Small intestine (tissue), 7 donors: ENCODE results near the gene CPT1A. TPM values are rescaled to one million over a fixed set of nuclear protein-coding genes. Genes with fewer than 3 reads are reported as not detected.
A peak's percentile ranks its signal among the peaks of the same experiment; 100 is the strongest.
"Not testable (repeated sequence)": the region's sequence is repeated elsewhere in the genome, so short reads cannot be mapped to it uniquely, and the experiment has no call there.

Experiments
- DNase-seq, 2 donors: peaks; one replicate each; pipeline versions ENCODE4 v3.0.0 to v3.0.0-alpha.2; 2013
- FAIRE-seq: peaks from 2 replicates; lab custom pipeline; 2012; peaks lifted over from hg19 to GRCh38; lab: Jason Lieb, UNC
- H3K27ac ChIP-seq, 3 donors: one replicate each; pipeline ENCODE4 v1.5.1; 2013; ENCODE audit warnings: low read length in 2 of 3, mild to moderate bottlenecking in 2 of 3, control low read depth in 1 of 3, inconsistent platforms in 1 of 3, low read depth in 1 of 3, moderate library complexity in 1 of 3
- H3K27me3 ChIP-seq, 3 donors: one replicate each; pipeline ENCODE4 v1.6.1; 2013; ENCODE audit warnings: low read length in 3 of 3, inconsistent platforms in 1 of 3; ENCODE audit not compliant: control insufficient read depth in 3 of 3, insufficient read depth in 3 of 3
- H3K36me3 ChIP-seq, 3 donors: one replicate each; pipeline ENCODE4 v1.6.1; 2013; ENCODE audit warnings: low read length in 3 of 3, inconsistent platforms in 1 of 3, low read depth in 1 of 3, mild to moderate bottlenecking in 1 of 3, moderate library complexity in 1 of 3; ENCODE audit not compliant: control insufficient read depth in 3 of 3, insufficient read depth in 2 of 3
- H3K4me1 ChIP-seq, 3 donors: one replicate each; pipeline ENCODE4 v1.6.1; 2013; ENCODE audit warnings: low read length in 2 of 3, inconsistent platforms in 1 of 3, low read depth in 1 of 3, mild to moderate bottlenecking in 1 of 3, moderate library complexity in 1 of 3; ENCODE audit not compliant: control insufficient read depth in 3 of 3, insufficient read depth in 2 of 3
- H3K4me3 ChIP-seq, 3 donors: one replicate each; pipeline ENCODE4 v1.5.1; 2013; ENCODE audit warnings: low read length in 3 of 3, control low read depth in 1 of 3, inconsistent platforms in 1 of 3, low read depth in 1 of 3, mild to moderate bottlenecking in 1 of 3, moderate library complexity in 1 of 3
- H3K9me3 ChIP-seq, 2 donors: one replicate each; pipeline ENCODE4 v1.6.1; 2013; ENCODE audit warnings: low read depth in 1 of 2, low read length in 1 of 2; ENCODE audit not compliant: control insufficient read depth in 2 of 2, insufficient read depth in 1 of 2
- WGBS, 3 donors: extraction: QIAGEN DNeasy Blood & Tissue Kit; methylation state at CpG; one replicate each; pipeline ENCODE4 v1.1.7; 2013; 5-methylcytosine and 5-hydroxymethylcytosine counted together
- polyA plus RNA-seq, 4 donors: library from polyadenylated mRNA; stranded (reverse) in 3 of 4; unstranded in 1 of 4; fragments of 200-250 nt in 3 of 4; fragments of 120-200 nt in 1 of 4; gene quantifications; one replicate each; pipeline versions ENCODE4 v1.2.1 to v1.2.3, GENCODE V29; 2013
- donor health status: healthy with polysubstance abuse.
- donor health status: control.
- donor health status: control.
- donor health status: Bipolar disorder and iron deficiency.
- donor health status: healthy.

The CPT1A gene
- polyA plus RNA-seq, 4 donors = 29.5 to 34.9 (median 31.5) TPM

DNA sequence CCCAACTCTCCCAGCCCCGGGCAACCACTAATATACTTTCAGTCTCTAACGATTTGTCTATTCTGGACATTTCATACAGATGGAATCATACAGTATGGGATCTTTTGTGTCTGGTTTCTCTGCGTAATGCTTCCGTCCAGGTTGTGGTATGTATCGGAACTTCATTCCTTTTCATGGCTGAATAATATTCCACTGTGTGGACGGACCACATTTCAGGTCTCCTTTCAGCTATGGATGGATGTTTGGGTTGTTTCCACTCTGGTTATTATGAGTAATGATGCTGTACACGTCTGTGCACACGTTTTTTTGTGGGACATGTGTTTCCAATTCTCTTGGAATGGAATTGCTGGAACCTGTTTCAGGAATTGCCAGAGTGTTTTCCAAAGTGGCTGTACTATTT lies 17.4 kb upstream of the CPT1A start:
- WGBS, 3 donors = 87 to 88% (median 87%) methylated on average over 8 of the region's 8 CpGs
- FAIRE-seq (no peak), DNase-seq (no peak)
- peaks cover 0 to 6% (median 0%) of the 10 kb centered on the region in 3 donors for H3K27me3 ChIP-seq
- H3K4me3 ChIP-seq = no peak overlapping the region
- no peak overlapping the region for H3K27ac ChIP-seq
- peaks cover 4 to 36% (median 12%) of the 10 kb centered on the region in 3 donors for H3K4me1 ChIP-seq
- H3K36me3 ChIP-seq = peaks cover 0 to 4% (median 0%) of the 10 kb centered on the region in 3 donors
- peaks cover 3 to 8% of the 10 kb centered on the region in 2 donors for H3K9me3 ChIP-seq

DNA sequence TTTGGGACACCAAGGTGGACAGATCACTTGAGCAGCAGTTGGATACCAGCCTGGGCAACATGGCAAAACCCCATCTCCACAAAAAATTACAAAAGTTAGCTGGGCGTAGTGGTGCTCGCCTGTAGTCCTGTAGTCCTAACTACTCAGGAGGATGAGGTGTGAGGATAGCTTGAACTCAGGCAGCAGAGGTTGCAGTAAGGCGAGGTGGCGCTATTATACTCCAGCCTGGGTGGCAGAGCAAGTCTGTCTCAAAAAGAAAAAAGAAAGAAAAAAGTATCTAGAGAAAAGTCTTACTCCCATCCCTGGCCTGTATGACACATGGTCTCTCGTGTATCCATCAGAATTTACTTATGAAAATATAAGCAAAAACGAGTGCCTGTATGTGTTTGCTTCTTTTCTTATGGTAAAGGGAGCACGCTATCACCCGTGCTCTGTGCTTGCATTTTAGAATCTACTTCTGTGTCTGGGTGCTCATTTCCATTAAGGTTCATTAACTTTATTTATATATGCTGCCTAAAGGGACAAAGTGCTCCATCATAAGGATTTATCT lies 15.4 kb upstream of the CPT1A start:
- no peak overlapping the region for H3K4me3 ChIP-seq
- H3K27ac ChIP-seq = peak overlapping the region; percentile 48 to 89 (median 65)
- peaks cover 0 to 4% of the 10 kb centered on the region in 2 donors for H3K9me3 ChIP-seq
- WGBS, 3 donors = 30 to 63% (median 31%) methylated on average over 8 of the region's 8 CpGs
- FAIRE-seq = no peak
- DNase-seq = no peak
- peaks cover 0 to 14% (median 5%) of the 10 kb centered on the region in 3 donors for H3K27me3 ChIP-seq
- H3K36me3 ChIP-seq = no peaks in the 10 kb centered on the region
- peaks cover 4 to 34% (median 8%) of the 10 kb centered on the region in 3 donors for H3K4me1 ChIP-seq

DNA sequence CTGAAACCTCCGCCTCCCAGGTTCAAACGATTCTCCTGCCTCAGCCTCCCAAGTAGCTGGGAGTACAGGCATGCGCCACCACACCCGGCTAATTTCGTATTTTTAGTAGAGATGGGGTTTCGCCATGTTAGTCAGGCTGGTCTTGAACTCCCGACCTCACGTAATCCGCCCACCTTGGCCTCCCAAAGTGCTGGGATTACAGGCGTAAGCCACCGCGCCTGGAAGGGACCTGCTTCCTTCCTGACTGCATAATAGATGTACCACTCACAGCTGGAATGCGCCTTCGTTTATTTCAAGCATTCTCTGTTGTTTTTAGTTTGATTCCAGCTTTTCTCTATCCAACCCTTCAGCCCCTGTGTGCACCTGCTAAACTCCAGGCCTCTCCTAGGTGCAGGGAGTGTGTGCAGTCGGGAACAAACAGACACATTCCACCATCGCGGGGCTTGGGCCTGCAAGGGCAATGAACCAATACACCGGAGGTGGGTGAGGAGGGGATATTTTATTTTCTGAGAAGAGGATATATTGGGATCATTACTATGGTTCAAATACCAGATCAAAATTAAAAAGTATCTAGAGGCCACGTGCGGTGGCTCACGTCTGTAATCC lies 14.8 kb upstream of the CPT1A start:
- H3K4me3 ChIP-seq, H3K9me3 ChIP-seq, DNase-seq, H3K36me3 ChIP-seq, FAIRE-seq: not testable (repeated sequence)
- 84 to 89% (median 87%) methylated on average over 21 of the region's 21 CpGs for whole genome bisulfite sequencing, 3 donors
- Histone ChIP-seq H3K27me3 (peaks cover 0 to 14% (median 5%) of the 10 kb centered on the region in 3 donors), H3K4me1 (peaks cover 4 to 34% (median 8%) of the 10 kb centered on the region in 3 donors), H3K27ac (peak overlapping the region; percentile 48 to 89 (median 65))

DNA sequence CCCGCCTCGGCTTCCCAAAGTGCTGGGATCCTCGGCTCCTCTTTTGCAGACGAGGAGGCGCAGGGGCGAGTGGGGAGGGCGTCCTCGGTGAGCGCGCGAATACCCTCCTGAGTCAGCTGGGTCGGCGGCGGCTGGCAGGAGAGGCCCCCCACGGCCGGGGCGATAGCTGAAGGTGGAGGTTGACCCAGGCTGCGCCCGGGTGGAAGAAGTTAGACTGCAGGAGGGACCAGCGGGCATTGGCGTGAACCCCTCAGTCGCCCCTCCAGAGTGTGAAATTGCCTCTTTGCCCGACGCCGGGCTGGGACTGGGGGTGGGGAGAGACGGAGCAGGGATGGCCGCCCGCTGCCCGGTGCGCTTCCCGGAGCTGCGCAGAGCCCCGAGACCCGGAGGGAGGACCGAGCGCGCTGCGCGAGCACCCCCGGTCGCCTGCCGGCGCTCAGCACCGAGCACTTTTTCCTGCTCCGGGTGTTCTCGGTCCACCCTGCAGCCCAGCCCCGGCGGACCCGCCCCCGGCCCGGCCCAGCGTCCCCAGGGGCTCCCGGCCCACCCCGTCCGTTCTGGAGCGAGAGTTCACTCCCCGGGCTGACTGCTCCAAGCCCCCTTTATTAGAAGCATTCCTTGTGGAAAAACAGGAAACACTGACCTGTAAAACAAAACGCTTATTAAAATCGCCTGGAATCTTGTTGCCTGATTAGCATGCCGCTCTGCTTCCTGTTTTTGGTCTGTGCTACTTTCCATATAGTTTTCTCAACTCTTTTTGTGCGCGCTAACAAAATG lies 13.7 kb upstream of the CPT1A start:
- Histone ChIP-seq H3K9me3 (peaks cover 0 to 4% of the 10 kb centered on the region in 2 donors), H3K27ac (peak overlapping the region in 2 of 3 donors; percentile 17 to 78), H3K4me3 (peak overlapping the region; percentile 12 to 59 (median 46)), H3K27me3 (peaks cover 0 to 14% (median 5%) of the 10 kb centered on the region in 3 donors), H3K36me3 (no peaks in the 10 kb centered on the region), H3K4me1 (peaks cover 4 to 34% (median 8%) of the 10 kb centered on the region in 3 donors)
- WGBS, 3 donors = 3 to 7% (median 6%) methylated on average over 34 to 62 of the region's 62 CpGs
- no peak for FAIRE-seq
- DNase-seq = peak; percentile 57 to 63

DNA sequence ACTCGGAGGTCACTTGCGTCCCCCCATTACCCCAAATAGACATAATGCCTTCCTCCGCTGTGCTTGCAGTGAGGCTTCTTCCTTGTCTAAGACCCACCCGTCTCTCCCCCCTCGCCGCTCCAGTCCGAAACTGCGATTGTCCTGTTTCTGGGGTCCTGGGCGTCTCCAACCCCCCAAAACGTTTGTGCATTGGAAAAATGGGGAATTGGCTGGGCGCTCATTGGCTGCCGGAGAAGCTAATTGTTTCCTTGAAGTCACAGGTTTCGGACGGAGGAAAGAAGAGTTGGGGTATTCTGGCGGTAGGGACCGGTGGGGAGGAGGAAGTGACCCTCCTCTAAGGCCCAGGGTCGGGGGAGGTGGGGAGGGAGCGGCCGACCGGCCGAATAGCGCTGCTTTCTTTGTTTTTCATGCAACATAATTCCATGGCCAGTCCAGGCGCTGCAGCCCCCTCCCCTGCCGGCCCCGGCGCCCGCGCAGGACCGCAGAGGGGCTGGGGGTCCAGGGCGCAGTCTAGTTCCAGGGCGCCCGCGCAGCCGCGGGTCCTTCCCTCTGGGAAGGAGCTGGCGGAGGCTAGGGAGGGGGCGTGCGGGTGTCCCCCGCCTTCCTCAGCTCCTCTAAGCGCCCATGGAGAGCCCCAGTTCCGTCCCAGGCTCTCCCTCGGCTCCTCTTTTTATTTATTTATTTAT lies 12.7 kb upstream of the CPT1A start:
- WGBS, 3 donors = 17 to 32% (median 28%) methylated on average over 32 to 42 of the region's 42 CpGs
- DNase-seq (peak in 1 of 2 donors; percentile 28), FAIRE-seq (no peak)
- Histone ChIP-seq H3K27ac (no peak overlapping the region), H3K4me1 (peaks cover 4 to 34% (median 8%) of the 10 kb centered on the region in 3 donors), H3K36me3 (no peaks in the 10 kb centered on the region), H3K27me3 (peaks cover 0 to 14% (median 5%) of the 10 kb centered on the region in 3 donors), H3K4me3 (peak overlapping the region in 1 of 3 donors; percentile 46), H3K9me3 (peaks cover 0 to 4% of the 10 kb centered on the region in 2 donors)

DNA sequence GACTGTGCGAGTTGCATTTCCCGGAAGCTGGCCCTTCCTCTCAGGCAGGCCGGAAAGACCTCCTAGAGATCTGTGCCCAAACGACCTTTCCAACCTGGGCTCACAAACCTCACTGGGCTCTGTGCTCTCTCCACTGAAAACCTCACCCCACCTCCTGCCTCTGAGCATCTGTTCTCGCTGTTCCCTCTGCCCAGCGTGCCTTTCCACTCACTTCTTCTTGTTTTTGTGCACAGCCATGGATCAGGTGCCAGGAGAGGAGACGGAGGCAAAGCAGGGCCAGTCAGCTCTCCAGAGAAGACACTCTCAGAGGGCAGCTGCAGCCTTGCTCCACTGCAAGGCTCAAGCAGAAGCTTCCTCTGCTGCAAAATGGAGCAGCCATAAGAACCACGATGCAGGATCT lies 10.9 kb upstream of the CPT1A start:
- no peak for DNase-seq
- peaks cover 0 to 14% (median 5%) of the 10 kb centered on the region in 3 donors for H3K27me3 ChIP-seq
- H3K4me1 ChIP-seq = peaks cover 0 to 23% (median 5%) of the 10 kb centered on the region in 3 donors
- H3K27ac ChIP-seq = no peak overlapping the region
- H3K36me3 ChIP-seq = no peaks in the 10 kb centered on the region
- WGBS, 3 donors = 84 to 89% (median 86%) methylated on average over 8 of the region's 8 CpGs
- FAIRE-seq = no peak
- H3K9me3 ChIP-seq = no peaks in the 10 kb centered on the region
- no peak overlapping the region for H3K4me3 ChIP-seq

DNA sequence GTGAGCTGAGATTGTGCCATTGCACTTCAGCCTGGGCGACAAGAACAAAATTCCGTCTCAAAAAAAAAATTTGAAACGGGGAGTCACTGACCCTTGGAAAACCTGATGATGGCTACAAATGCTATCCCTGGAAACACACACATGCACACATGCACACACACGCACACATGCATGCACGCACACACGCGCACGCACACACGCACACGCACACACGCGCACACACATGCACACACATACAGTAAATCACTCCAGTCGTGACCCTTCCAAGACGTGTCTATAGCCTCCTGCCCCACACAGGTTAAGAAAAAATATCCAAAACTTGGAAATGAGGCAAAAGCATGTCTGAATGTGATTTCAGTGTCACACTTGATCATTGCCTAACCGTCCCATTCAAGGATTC lies 6.7 kb upstream of the CPT1A start:
- peaks cover 0 to 7% (median 0%) of the 10 kb centered on the region in 3 donors for H3K27me3 ChIP-seq
- no peak overlapping the region for H3K27ac ChIP-seq
- no peak for FAIRE-seq
- no peak for DNase-seq
- no peaks in the 10 kb centered on the region for H3K36me3 ChIP-seq
- 84 to 93% (median 86%) methylated on average over 15 of the region's 15 CpGs for WGBS, 3 donors
- no peak overlapping the region for H3K4me3 ChIP-seq
- peaks cover 0 to 9% (median 2%) of the 10 kb centered on the region in 3 donors for H3K4me1 ChIP-seq
- H3K9me3 ChIP-seq = no peaks in the 10 kb centered on the region

DNA sequence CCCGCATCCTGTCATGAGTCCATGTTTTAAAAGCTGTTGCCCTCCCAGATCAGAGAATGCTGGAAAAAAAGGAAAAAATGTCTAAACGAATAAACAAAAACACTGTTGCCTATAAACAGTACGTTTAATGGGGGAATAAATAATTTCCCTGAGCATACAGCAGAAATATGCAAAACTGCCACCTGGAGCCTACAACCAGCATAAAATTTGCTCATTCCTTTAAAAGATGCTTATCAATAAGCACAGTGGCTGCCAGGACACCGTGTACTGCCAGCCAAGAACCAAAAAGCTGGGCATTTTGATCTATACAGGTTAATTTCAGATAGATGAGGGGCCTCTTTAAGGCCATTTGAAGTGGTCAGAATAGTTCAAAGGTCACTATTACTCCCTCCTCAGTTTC lies 5.7 kb upstream of the CPT1A start:
- DNase-seq = no peak
- Histone ChIP-seq H3K27me3 (peaks cover 0 to 8% (median 0%) of the 10 kb centered on the region in 3 donors), H3K4me3 (no peak overlapping the region), H3K4me1 (peaks cover 0 to 19% (median 3%) of the 10 kb centered on the region in 3 donors), H3K36me3 (no peaks in the 10 kb centered on the region), H3K9me3 (no peaks in the 10 kb centered on the region), H3K27ac (no peak overlapping the region)
- no peak for FAIRE-seq
- 71 to 75% (median 73%) methylated on average over 4 of the region's 4 CpGs for WGBS, 3 donors
